Fibroblast of skin of back (primary cell): ENCODE data around the gene IFT25. TPM values are rescaled to one million over a fixed set of nuclear protein-coding genes. Genes with fewer than 3 reads are reported as not detected.
"Not testable (repeated sequence)": the region's sequence is repeated elsewhere in the genome, so short reads cannot be mapped to it uniquely, and the experiment has no call there.

Source experiments
- DNase-seq: peaks from one replicate; pipeline ENCODE4 v3.0.0-alpha.2; 2013
- polyA plus RNA-seq, 2 experiments: library from polyadenylated mRNA; unstranded; fragments of 120-200 nt; gene quantifications; one replicate each; pipeline ENCODE4 v1.2.1, GENCODE V29; 2013; ENCODE audit not compliant: insufficient read length in 2 of 2

IFT25 gene
- 33.1 TPM for polyA plus RNA-seq (2013, experiment 1 of 2; ENCODE audit: insufficient read length)
- 20.2 TPM for polyA plus RNA-seq (2013, experiment 2 of 2; ENCODE audit: insufficient read length)

- peak; percentile 94 for DNase-seq
Measured at GRCh38 chr1:53945433-53946251, at the start of gene IFT25. Gene IFT25 (minus strand): TSS chr1:53945699. CDS start chr1:53940082, 5,617 bp downstream.

GRCh38 chr1:53994516-53994915, 49.0 kb upstream of the IFT25 start:
- not testable (repeated sequence) for DNase-seq

- DNase-seq, result no peak
Measured at GRCh38 chr1:53992085-53992874, 46.8 kb upstream of the IFT25 start.

GRCh38 chr1:53987880-53988279, 42.4 kb upstream of the IFT25 start:
- no peak for DNase-seq

GRCh38 chr1:53986458-53986857, 41.0 kb upstream of the IFT25 start:
- DNase-seq, result no peak

- no peak for DNase-seq
Measured at GRCh38 chr1:53984726-53985125, 39.2 kb upstream of the IFT25 start.

GRCh38 chr1:53982763-53983104, 37.2 kb upstream of the IFT25 start:
- no peak for DNase-seq

- DNase-seq, result peak; percentile 61
Measured at GRCh38 chr1:53982034-53982762, 36.7 kb upstream of the IFT25 start.

- DNase-seq, result no peak
Measured at GRCh38 chr1:53981220-53981619, 35.7 kb upstream of the IFT25 start.

GRCh38 chr1:53979712-53980450, 34.4 kb upstream of the IFT25 start:
- DNase-seq, result no peak

- no peak for DNase-seq
Measured at GRCh38 chr1:53975861-53976260, 30.4 kb upstream of the IFT25 start.

GRCh38 chr1:53971718-53972117, 26.2 kb upstream of the IFT25 start:
- DNase-seq, result peak; percentile 38

GRCh38 chr1:53969323-53969722, 23.8 kb upstream of the IFT25 start:
- not testable (repeated sequence) for DNase-seq

- no peak for DNase-seq
Measured at GRCh38 chr1:53968125-53968513, 22.6 kb upstream of the IFT25 start.

GRCh38 chr1:53967409-53968124, 22.1 kb upstream of the IFT25 start:
- DNase-seq, result no peak

GRCh38 chr1:53966794-53967193, 21.3 kb upstream of the IFT25 start:
- no peak for DNase-seq

GRCh38 chr1:53964109-53964508, 18.6 kb upstream of the IFT25 start:
- no peak for DNase-seq

GRCh38 chr1:53963460-53963859, 18.0 kb upstream of the IFT25 start:
- no peak for DNase-seq

- no peak for DNase-seq
Measured at GRCh38 chr1:53962395-53962794, 16.9 kb upstream of the IFT25 start.

GRCh38 chr1:53959664-53960250, 14.3 kb upstream of the IFT25 start:
- DNase-seq, result peak; percentile 33

GRCh38 chr1:53957194-53957818, 11.8 kb upstream of the IFT25 start:
- peak; percentile 72 for DNase-seq
